Endothelial cell of umbilical vein (primary cell): ENCODE measurements around the gene MTCH1.

Experiments
- POLR2AphosphoS5 ChIP-seq: IDR thresholded peaks from 2 replicates; pipeline ENCODE4 v1.6.1; 2012; ENCODE audit warnings: low read depth, mild to moderate bottlenecking, control low read depth, low read length, moderate library complexity; ENCODE audit not compliant: insufficient read depth
- TF ChIP-seq, protein P1 (sequence below), 2 donors: IDR thresholded peaks; 1 replicate in 1 of 2; 2 replicates in 1 of 2; pipeline ENCODE4 v1.5.1; 2011; ENCODE audit warnings: low read length in 2 of 2, mild to moderate bottlenecking in 2 of 2, moderate library complexity in 2 of 2, control low read depth in 1 of 2, inconsistent platforms in 1 of 2, low read depth in 1 of 2; ENCODE audit not compliant: insufficient read depth in 1 of 2; ENCODE audit errors: extremely low read depth in 1 of 2

DNA sequence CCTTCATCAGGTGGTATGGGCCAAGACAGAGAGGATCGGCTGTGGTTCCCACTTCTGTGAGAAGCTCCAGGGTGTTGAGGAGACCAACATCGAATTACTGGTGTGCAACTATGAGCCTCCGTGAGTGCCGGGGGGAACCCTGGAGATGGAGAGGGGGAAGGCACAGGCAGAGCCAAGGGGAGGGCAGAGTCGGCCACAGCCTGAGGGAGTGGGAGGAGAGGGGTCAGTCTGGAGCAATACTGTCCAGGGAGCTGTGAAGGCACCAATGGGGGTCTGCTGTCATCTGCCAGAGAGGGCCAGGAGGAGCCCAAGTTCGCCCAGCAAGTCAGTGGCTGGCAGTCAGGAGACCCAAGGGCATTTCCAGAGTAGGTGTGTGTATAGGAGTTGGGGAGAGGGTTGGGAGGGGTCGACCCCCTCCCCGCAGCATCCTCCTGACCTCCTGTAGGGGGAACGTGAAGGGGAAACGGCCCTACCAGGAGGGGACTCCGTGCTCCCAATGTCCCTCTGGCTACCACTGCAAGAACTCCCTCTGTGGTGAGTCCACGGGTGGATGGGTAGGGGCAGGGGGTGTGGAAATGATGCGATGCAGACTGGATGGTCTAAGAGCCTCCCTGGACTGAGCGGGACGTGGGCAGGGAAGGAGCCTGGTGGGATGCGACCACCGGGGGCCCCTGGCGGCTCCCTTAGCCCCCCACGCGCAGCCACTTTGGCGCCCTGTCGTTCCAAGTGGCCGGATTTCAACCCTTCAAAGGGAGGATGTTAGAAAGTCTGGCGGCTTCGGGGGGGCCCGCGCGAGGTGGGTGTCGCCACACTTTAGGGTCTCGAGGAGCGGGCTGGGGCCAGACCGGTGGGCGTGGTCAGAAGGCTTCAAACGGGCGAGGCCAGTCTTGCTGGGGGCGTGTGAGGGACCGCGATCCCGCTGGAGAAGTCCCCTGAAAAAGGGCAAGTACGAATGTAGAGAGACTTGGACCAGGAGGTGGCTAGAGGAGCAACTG is 24.3 kb downstream of the MTCH1 start:
- TF ChIP-seq, protein P1, sequence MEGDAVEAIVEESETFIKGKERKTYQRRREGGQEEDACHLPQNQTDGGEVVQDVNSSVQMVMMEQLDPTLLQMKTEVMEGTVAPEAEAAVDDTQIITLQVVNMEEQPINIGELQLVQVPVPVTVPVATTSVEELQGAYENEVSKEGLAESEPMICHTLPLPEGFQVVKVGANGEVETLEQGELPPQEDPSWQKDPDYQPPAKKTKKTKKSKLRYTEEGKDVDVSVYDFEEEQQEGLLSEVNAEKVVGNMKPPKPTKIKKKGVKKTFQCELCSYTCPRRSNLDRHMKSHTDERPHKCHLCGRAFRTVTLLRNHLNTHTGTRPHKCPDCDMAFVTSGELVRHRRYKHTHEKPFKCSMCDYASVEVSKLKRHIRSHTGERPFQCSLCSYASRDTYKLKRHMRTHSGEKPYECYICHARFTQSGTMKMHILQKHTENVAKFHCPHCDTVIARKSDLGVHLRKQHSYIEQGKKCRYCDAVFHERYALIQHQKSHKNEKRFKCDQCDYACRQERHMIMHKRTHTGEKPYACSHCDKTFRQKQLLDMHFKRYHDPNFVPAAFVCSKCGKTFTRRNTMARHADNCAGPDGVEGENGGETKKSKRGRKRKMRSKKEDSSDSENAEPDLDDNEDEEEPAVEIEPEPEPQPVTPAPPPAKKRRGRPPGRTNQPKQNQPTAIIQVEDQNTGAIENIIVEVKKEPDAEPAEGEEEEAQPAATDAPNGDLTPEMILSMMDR (IDR thresholded peaks at IDR 0.05; ENCODE audit: extremely low read depth in 1 of 2, insufficient read depth in 1 of 2, low read depth in 1 of 2, low read length in 2 of 2) = no peak
- no peak for TF ChIP-seq POLR2AphosphoS5
